Body of pancreas (tissue), 4 donors: ENCODE data around the gene KCNE5.

ENCODE experiments used
- POLR2A ChIP-seq, 3 donors: fragments of 450-650 bp; IDR thresholded peaks; one replicate each; pipeline ENCODE4 v1.6.1; 2016; ENCODE audit warnings: antibody characterized with exemption in 3 of 3, mild to moderate bottlenecking in 2 of 3
- TF ChIP-seq, protein P1 (sequence below), 7 experiments: fragments of 450-650 bp in 4 of 7; fragments of 200-600 bp in 3 of 7; sonication (generic) in 3 of 7; IDR thresholded peaks; one replicate each; pipeline ENCODE4 v1.5.1; 2016 to 2019; ENCODE audit warnings: antibody characterized with exemption in 7 of 7

DNA sequence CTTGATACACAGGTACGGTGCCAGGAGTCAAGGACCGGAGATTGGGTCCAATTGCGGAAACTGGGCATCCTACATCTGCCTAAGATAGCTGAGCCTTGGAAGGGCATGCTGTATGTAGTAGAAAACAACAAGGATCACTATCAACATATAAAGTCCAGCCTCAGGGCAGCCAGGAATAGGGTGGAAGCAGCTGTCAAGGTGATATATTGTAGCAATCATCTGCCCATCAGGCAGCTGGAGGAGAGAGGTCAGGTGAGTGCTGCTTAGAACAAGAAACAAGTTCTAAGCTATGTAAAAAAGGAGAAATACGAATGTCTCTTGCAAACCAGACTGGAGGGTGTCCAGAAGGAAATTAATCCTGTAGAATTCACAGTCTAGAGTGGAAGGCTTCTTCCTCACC, 34.8 kb downstream of the KCNE5 start:
- TF ChIP-seq, protein P1, sequence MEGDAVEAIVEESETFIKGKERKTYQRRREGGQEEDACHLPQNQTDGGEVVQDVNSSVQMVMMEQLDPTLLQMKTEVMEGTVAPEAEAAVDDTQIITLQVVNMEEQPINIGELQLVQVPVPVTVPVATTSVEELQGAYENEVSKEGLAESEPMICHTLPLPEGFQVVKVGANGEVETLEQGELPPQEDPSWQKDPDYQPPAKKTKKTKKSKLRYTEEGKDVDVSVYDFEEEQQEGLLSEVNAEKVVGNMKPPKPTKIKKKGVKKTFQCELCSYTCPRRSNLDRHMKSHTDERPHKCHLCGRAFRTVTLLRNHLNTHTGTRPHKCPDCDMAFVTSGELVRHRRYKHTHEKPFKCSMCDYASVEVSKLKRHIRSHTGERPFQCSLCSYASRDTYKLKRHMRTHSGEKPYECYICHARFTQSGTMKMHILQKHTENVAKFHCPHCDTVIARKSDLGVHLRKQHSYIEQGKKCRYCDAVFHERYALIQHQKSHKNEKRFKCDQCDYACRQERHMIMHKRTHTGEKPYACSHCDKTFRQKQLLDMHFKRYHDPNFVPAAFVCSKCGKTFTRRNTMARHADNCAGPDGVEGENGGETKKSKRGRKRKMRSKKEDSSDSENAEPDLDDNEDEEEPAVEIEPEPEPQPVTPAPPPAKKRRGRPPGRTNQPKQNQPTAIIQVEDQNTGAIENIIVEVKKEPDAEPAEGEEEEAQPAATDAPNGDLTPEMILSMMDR (IDR thresholded peaks at IDR 0.05), result no peak
- TF ChIP-seq POLR2A (IDR thresholded peaks at IDR 0.05), result no peak
